PC-3 (cell line): ENCODE measurements around the gene MTFR1L. TPM values are rescaled to one million over a fixed set of nuclear protein-coding genes. Genes with fewer than 3 reads are reported as not detected.

Source experiments
- ATAC-seq: fragments of 200-7000 bp; cut with Tn5 transposase; 2 replicates; pipeline ENCODE4 v1.9.1; 2020; ENCODE audit warnings: mild to moderate bottlenecking, moderate library complexity
- BruUV-seq: library from RNA; stranded (reverse); fragments of 400-500 nt; replicated peaks from 2 replicates; lab custom pipeline; 2021; lab: Mats Ljungman, UMichigan
- CTCF ChIA-PET: fragments of 300-600 bp; sonication (Branson Sonifier 250); formaldehyde crosslinking; loops from one replicate; lab custom pipeline; 2022; ENCODE audit warnings: antibody characterized with exemption; lab: Charles Lee
- POLR2A ChIA-PET: fragments of 300-600 bp; sonication (Branson Sonifier 250); formaldehyde crosslinking; loops from one replicate; lab custom pipeline; 2022; ENCODE audit warnings: antibody characterized with exemption; ENCODE audit not compliant: unreplicated experiment; lab: Charles Lee
- DNase-seq: peaks from one replicate; pipeline ENCODE4 v3.0.0-alpha.2; 2015
- H2AFZ ChIP-seq: fragments of 300-600 bp; sonication (generic); 2 replicates; pipeline ENCODE4 v1.6.0; 2016; ENCODE audit warnings: antibody characterized with exemption, low read length
- H3F3A ChIP-seq: fragments of 300-600 bp; sonication (generic); one replicate; pipeline ENCODE4 v1.6.0; 2017; ENCODE audit warnings: antibody characterized with exemption, low read length, control low read depth, mild to moderate bottlenecking; ENCODE audit not compliant: unreplicated experiment
- H3K27ac ChIP-seq: fragments of 300-600 bp; sonication (generic); 2 replicates; pipeline ENCODE4 v1.5.1; 2016; ENCODE audit warnings: mild to moderate bottlenecking, low read length
- H3K27me3 ChIP-seq: fragments of 300-600 bp; sonication (generic); 2 replicates; pipeline ENCODE4 v1.6.1; 2016; ENCODE audit warnings: low read length, mixed read lengths
- H3K36me3 ChIP-seq: fragments of 300-600 bp; sonication (generic); 2 replicates; pipeline ENCODE4 v1.6.1; 2016; ENCODE audit warnings: low read depth, mixed run types, low read length, mixed read lengths
- H3K4me1 ChIP-seq: fragments of 300-600 bp; sonication (generic); 2 replicates; pipeline ENCODE4 v1.5.1; 2016; ENCODE audit warnings: low read length; ENCODE audit not compliant: insufficient read depth
- H3K4me2 ChIP-seq: fragments of 300-600 bp; sonication (generic); 2 replicates; pipeline ENCODE4 v1.6.0; 2016; ENCODE audit warnings: low read length
- H3K4me3 ChIP-seq: fragments of 300-600 bp; sonication (generic); 2 replicates; pipeline ENCODE4 v1.5.1; 2016; ENCODE audit warnings: mild to moderate bottlenecking, low read length, mixed read lengths
- H3K79me2 ChIP-seq: fragments of 300-600 bp; sonication (generic); 2 replicates; pipeline ENCODE4 v1.6.1; 2017; ENCODE audit warnings: low read length, mixed read lengths
- H3K9ac ChIP-seq: fragments of 300-600 bp; sonication (generic); 2 replicates; pipeline ENCODE4 v1.6.0; 2016; ENCODE audit warnings: mild to moderate bottlenecking, low read length
- H3K9me2 ChIP-seq: fragments of 300-600 bp; sonication (generic); replicated peaks from 2 replicates; pipeline ENCODE4 v1.6.1; 2016; ENCODE audit warnings: mixed run types, low read length, mixed read lengths
- H3K9me3 ChIP-seq: fragments of 300-600 bp; sonication (generic); 2 replicates; pipeline ENCODE4 v1.6.1; 2016; ENCODE audit warnings: low read length, mixed read lengths
- H4K20me1 ChIP-seq: fragments of 300-600 bp; sonication (generic); 2 replicates; pipeline ENCODE4 v1.6.1; 2016; ENCODE audit warnings: low read length, mixed read lengths
- EZH2 ChIP-seq: fragments of 300-600 bp; sonication (generic); IDR thresholded peaks from one replicate; pipeline ENCODE4 v1.6.1; 2017; ENCODE audit warnings: antibody characterized with exemption, mild to moderate bottlenecking, low read length; ENCODE audit not compliant: unreplicated experiment
- EZH2phosphoT487 ChIP-seq: fragments of 300-600 bp; sonication (generic); IDR thresholded peaks from 2 replicates; pipeline ENCODE4 v1.6.1; 2018; ENCODE audit warnings: mild to moderate bottlenecking, antibody characterized with exemption, low read length, borderline replicate concordance
- intact Hi-C: fragments of 100-400 bp; cut with micrococcal nuclease; formaldehyde crosslinking; loops from 2 replicates; pipeline ENCODE4 v1.9.0; 2023
- total RNA-seq: library from RNA; depleted of rRNA; stranded (reverse); fragments of >200 nt; gene quantifications from 2 replicates; pipeline ENCODE4 v1.2.3, GENCODE V29; 2014
- TF ChIP-seq, protein P1 (sequence below): fragments of 300-600 bp; sonication (generic); conservative IDR thresholded peaks from 2 replicates; pipeline ENCODE4 v1.5.1; 2017; ENCODE audit warnings: antibody characterized with exemption, low read depth, mild to moderate bottlenecking, low read length

Gene MTFR1L
- total RNA-seq, 1 experiment from 2014 or later = 35.6 TPM

- Histone ChIP-seq H3K9me3 (no peaks in the 10 kb centered on the region), H3K4me3 (no peak overlapping the region), H3F3A (no peaks in the 10 kb centered on the region), H3K79me2 (peaks cover 2% of the 10 kb centered on the region; the same call in 1 of the 2 replicates), H3K9ac (no peak overlapping the region), H3K9me2 (no peaks in the 10 kb centered on the region), H3K36me3 (no peaks in the 10 kb centered on the region), H4K20me1 (no peaks in the 10 kb centered on the region), H2AFZ (no peak overlapping the region), H3K4me2 (no peak overlapping the region), H3K4me1 (peaks cover 2% of the 10 kb centered on the region; the same call in 1 of the 2 replicates), H3K27me3 (no peaks in the 10 kb centered on the region), H3K27ac (no peak overlapping the region)
- DNase-seq (no peak), ATAC-seq (no peak; the same call in 1 of the 2 replicates)
- no TSS peak for BruUV-seq
- POLR2A ChIA-PET = no interaction called here
- CTCF ChIA-PET = no interaction called here
- intact Hi-C loops = no loop called here
- no peak for TF ChIP-seq EZH2
These were observed 13.9 kb upstream of the MTFR1L start for GRCh38 chr1:25805863-25806225.

DNA sequence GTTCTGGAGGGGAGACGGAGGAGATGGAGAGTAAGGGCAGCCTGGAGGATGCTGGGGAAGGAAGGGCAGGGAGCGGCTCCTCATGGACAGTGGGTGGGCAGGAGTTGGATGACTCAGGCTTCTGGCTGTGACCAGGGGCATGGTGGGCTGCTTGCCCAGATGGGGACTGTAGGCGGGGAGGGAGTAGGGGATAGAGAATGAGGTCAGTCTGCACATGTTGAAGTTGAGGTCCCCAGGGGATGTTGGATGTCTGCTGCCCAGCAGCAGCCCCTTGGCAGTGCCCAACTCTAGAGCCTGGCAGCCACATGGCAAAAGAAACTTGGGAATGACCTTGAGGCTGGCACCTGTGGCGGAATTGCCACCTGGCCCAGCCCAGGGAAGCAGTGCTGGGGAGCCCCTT lies 13.3 kb upstream of the MTFR1L start:
- H3K36me3 ChIP-seq = no peaks in the 10 kb centered on the region; the same call in 1 of the 2 replicates
- no peaks in the 10 kb centered on the region for H3K9me2 ChIP-seq
- no peak overlapping the region for H3K27ac ChIP-seq
- no peak overlapping the region for H3K4me2 ChIP-seq
- H3K4me1 ChIP-seq = 0 out of 2 replicates have a peak, but pooled peaks cover 2% of the 10 kb centered on the region
- no peaks in the 10 kb centered on the region for H3F3A ChIP-seq
- no peaks in the 10 kb centered on the region for H3K9me3 ChIP-seq
- intact Hi-C loops = no loop called here
- no peak overlapping the region for H3K9ac ChIP-seq
- H2AFZ ChIP-seq = no peak overlapping the region
- H3K4me3 ChIP-seq = no peak overlapping the region
- no peaks in the 10 kb centered on the region for H3K27me3 ChIP-seq
- DNase-seq (no peak), ATAC-seq (no peak)
- TF ChIP-seq EZH2phosphoT487 = no peak
- TF ChIP-seq, protein P1, sequence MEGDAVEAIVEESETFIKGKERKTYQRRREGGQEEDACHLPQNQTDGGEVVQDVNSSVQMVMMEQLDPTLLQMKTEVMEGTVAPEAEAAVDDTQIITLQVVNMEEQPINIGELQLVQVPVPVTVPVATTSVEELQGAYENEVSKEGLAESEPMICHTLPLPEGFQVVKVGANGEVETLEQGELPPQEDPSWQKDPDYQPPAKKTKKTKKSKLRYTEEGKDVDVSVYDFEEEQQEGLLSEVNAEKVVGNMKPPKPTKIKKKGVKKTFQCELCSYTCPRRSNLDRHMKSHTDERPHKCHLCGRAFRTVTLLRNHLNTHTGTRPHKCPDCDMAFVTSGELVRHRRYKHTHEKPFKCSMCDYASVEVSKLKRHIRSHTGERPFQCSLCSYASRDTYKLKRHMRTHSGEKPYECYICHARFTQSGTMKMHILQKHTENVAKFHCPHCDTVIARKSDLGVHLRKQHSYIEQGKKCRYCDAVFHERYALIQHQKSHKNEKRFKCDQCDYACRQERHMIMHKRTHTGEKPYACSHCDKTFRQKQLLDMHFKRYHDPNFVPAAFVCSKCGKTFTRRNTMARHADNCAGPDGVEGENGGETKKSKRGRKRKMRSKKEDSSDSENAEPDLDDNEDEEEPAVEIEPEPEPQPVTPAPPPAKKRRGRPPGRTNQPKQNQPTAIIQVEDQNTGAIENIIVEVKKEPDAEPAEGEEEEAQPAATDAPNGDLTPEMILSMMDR = no peak
- no peak for TF ChIP-seq EZH2
- no TSS peak for BruUV-seq
- ChIA-PET POLR2A (no interaction called here), CTCF (no interaction called here)
- H4K20me1 ChIP-seq = no peaks in the 10 kb centered on the region
- H3K79me2 ChIP-seq = no peaks in the 10 kb centered on the region

DNA sequence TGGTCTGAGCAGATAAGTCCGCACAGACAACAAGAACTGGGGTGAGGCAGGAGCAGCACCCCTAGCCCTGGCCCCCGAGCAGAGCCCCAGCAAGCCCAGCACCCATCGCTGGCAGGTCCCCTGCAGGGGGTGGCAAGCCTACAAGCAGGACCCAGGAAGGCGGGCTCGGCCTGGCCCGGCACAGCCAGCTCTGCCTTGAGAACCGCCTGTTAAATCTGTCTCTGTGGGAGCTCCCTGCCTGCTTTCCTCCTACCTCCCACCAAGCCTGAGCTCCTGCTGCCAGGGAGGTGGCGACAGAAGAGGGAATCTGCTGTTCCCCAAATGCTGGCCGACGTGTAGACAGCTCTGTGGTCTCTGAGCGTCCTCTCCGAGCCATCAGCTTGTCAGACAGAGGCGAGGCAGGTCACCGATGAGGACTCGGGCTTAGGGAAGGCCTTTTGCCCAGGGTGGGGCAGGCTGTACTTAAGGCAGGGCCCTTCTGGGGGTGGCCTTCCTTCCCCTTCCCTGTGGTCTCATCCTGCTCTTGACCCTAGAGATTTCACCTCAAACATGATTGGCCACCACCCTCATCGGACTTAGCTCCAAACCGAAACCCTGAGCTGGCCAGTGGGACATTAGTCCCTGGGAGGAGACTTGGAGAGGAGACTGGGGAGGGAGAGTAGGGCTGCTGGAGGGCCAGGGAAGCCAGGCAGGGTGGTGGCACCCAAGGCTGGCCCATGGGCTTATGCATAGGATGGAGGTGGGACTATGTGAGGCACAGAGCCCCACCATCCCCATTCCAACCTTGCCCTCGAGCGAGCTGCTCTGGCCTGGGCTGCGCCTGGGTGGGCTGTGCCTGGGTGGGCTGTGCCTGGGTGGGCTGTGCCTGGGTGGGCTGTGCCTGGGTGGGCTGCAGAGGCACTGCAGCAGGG lies 12.0 kb upstream of the MTFR1L start:
- intact Hi-C loops = no loop called here
- Histone ChIP-seq H2AFZ (no peak overlapping the region), H3K4me3 (no peak overlapping the region), H3K4me1 (0 out of 2 replicates have a peak, but pooled peaks cover 2% of the 10 kb centered on the region), H3F3A (no peaks in the 10 kb centered on the region), H4K20me1 (no peaks in the 10 kb centered on the region), H3K27ac (no peak overlapping the region), H3K9me2 (no peaks in the 10 kb centered on the region), H3K27me3 (no peaks in the 10 kb centered on the region), H3K9ac (no peak overlapping the region), H3K79me2 (no peaks in the 10 kb centered on the region), H3K9me3 (no peaks in the 10 kb centered on the region), H3K4me2 (no peak overlapping the region), H3K36me3 (no peaks in the 10 kb centered on the region; the same call in 1 of the 2 replicates)
- no peak for TF ChIP-seq EZH2
- TF ChIP-seq, protein P1 = no peak
- TF ChIP-seq EZH2phosphoT487 = no peak
- ChIA-PET POLR2A (no interaction called here), CTCF (interaction anchor here (0.6 kb wide), 1 partner anchor 199 kb away, joined by 6 read pairs; no protein-coding TSS in a partner anchor)
- no peak for DNase-seq
- no peak for ATAC-seq
- BruUV-seq = no TSS peak
